IPS-20b (cell line): Measurements from ENCODE around the gene NRROS.
A peak's percentile ranks its signal among the peaks of the same experiment; 100 is the strongest.

ENCODE experiments used
- H3K27ac ChIP-seq: one replicate; pipeline ENCODE4 v1.5.1; 2013; ENCODE audit warnings: low read length
- H3K27me3 ChIP-seq: 2 replicates; pipeline ENCODE4 v1.6.1; 2013; ENCODE audit warnings: mild to moderate bottlenecking, low read length, inconsistent platforms; ENCODE audit not compliant: insufficient read depth
- H3K36me3 ChIP-seq: 2 replicates; pipeline ENCODE4 v1.6.1; 2013; ENCODE audit warnings: low read depth, mild to moderate bottlenecking, inconsistent platforms, low read length, moderate library complexity; ENCODE audit not compliant: insufficient read depth
- H3K4me1 ChIP-seq: 2 replicates; pipeline ENCODE4 v1.6.1; 2013; ENCODE audit warnings: mild to moderate bottlenecking, control low read depth, inconsistent platforms, low read length, moderate library complexity; ENCODE audit not compliant: insufficient read depth
- H3K4me3 ChIP-seq: 2 replicates; pipeline ENCODE4 v1.5.1; 2013; ENCODE audit warnings: mild to moderate bottlenecking, low read length, inconsistent platforms
- H3K9ac ChIP-seq: 2 replicates; pipeline ENCODE4 v1.6.1; 2013; ENCODE audit warnings: low read depth, mild to moderate bottlenecking, inconsistent platforms, low read length, moderate library complexity
- H3K9me3 ChIP-seq: 2 replicates; pipeline ENCODE4 v1.6.1; 2013; ENCODE audit warnings: mild to moderate bottlenecking, low read depth, low read length, inconsistent platforms; ENCODE audit not compliant: insufficient read depth

The NRROS gene

GRCh38 chr3:196666001-196666867 lies 26.7 kb downstream of the NRROS start:
- Histone ChIP-seq H3K9ac (peak overlapping the region; percentile 35; the same call in 1 of the 2 replicates), H3K36me3 (no peaks in the 10 kb centered on the region), H3K27ac (peak overlapping the region; percentile 23)

GRCh38 chr3:196667056-196667825 lies 27.7 kb downstream of the NRROS start:
- no peaks in the 10 kb centered on the region for H3K36me3 ChIP-seq
- peaks cover 10% of the 10 kb centered on the region; the same call in 1 of the 2 replicates for H3K4me1 ChIP-seq
- H3K27me3 ChIP-seq, result no peaks in the 10 kb centered on the region
- H3K4me3 ChIP-seq, result no peak overlapping the region
- H3K27ac ChIP-seq, result no peak overlapping the region
- no peaks in the 10 kb centered on the region for H3K9me3 ChIP-seq
- no peak overlapping the region for H3K9ac ChIP-seq

More at GRCh38 chr3:196666001-196666867, 26.7 kb downstream of the NRROS start:
- peak overlapping the region; percentile 20; the same call in 1 of the 2 replicates for H3K4me3 ChIP-seq
- no peaks in the 10 kb centered on the region for H3K9me3 ChIP-seq
- H3K4me1 ChIP-seq, result peaks cover 10% of the 10 kb centered on the region; the same call in 1 of the 2 replicates
- no peaks in the 10 kb centered on the region for H3K27me3 ChIP-seq

- H3K9ac ChIP-seq, result no peak overlapping the region
These were observed 30.8 kb downstream of the NRROS start for GRCh38 chr3:196670339-196670738.

GRCh38 chr3:196673632-196674031 lies 34.1 kb downstream of the NRROS start:
- no peaks in the 10 kb centered on the region for H3K4me1 ChIP-seq
- no peak overlapping the region for H3K4me3 ChIP-seq
- H3K27me3 ChIP-seq, result no peaks in the 10 kb centered on the region
- no peak overlapping the region for H3K9ac ChIP-seq
- no peak overlapping the region for H3K27ac ChIP-seq
- no peaks in the 10 kb centered on the region for H3K9me3 ChIP-seq
- no peaks in the 10 kb centered on the region for H3K36me3 ChIP-seq

More at GRCh38 chr3:196670339-196670738, 30.8 kb downstream of the NRROS start:
- Histone ChIP-seq H3K4me3 (no peak overlapping the region), H3K27ac (no peak overlapping the region), H3K9me3 (no peaks in the 10 kb centered on the region), H3K36me3 (no peaks in the 10 kb centered on the region), H3K27me3 (no peaks in the 10 kb centered on the region), H3K4me1 (peaks cover 6% of the 10 kb centered on the region; the same call in 1 of the 2 replicates)

GRCh38 chr3:196677353-196677752 lies 37.9 kb downstream of the NRROS start:
- H3K27me3 ChIP-seq, result no peaks in the 10 kb centered on the region
- H3K36me3 ChIP-seq, result no peaks in the 10 kb centered on the region
- no peak overlapping the region for H3K27ac ChIP-seq
- no peak overlapping the region for H3K9ac ChIP-seq
- H3K4me3 ChIP-seq, result no peak overlapping the region
- no peaks in the 10 kb centered on the region for H3K9me3 ChIP-seq
- no peaks in the 10 kb centered on the region for H3K4me1 ChIP-seq

- H3K9me3 ChIP-seq, result no peaks in the 10 kb centered on the region
- no peaks in the 10 kb centered on the region for H3K36me3 ChIP-seq
- H3K27me3 ChIP-seq, result no peaks in the 10 kb centered on the region
- H3K27ac ChIP-seq, result no peak overlapping the region
- no peaks in the 10 kb centered on the region for H3K4me1 ChIP-seq
- no peak overlapping the region for H3K4me3 ChIP-seq
- no peak overlapping the region for H3K9ac ChIP-seq
These were observed 38.4 kb downstream of the NRROS start for GRCh38 chr3:196677931-196678330.

GRCh38 chr3:196684548-196685407 lies 45.3 kb downstream of the NRROS start:
- no peaks in the 10 kb centered on the region for H3K9me3 ChIP-seq
- H3K4me1 ChIP-seq, result no peaks in the 10 kb centered on the region; the same call in 1 of the 2 replicates
- H3K27me3 ChIP-seq, result no peaks in the 10 kb centered on the region
- no peak overlapping the region for H3K27ac ChIP-seq
- no peak overlapping the region; the same call in 1 of the 2 replicates for H3K9ac ChIP-seq
- H3K36me3 ChIP-seq, result no peaks in the 10 kb centered on the region
- H3K4me3 ChIP-seq, result no peak overlapping the region

- H3K4me1 ChIP-seq, result no peaks in the 10 kb centered on the region; the same call in 1 of the 2 replicates
- no peak overlapping the region for H3K9ac ChIP-seq
- no peak overlapping the region for H3K27ac ChIP-seq
These were observed 46.9 kb downstream of the NRROS start for GRCh38 chr3:196686436-196686835.

GRCh38 chr3:196688349-196688748 lies 48.9 kb downstream of the NRROS start:
- Histone ChIP-seq H3K9ac (no peak overlapping the region), H3K9me3 (no peaks in the 10 kb centered on the region), H3K27me3 (no peaks in the 10 kb centered on the region), H3K27ac (no peak overlapping the region), H3K36me3 (no peaks in the 10 kb centered on the region), H3K4me1 (no peaks in the 10 kb centered on the region; the same call in 1 of the 2 replicates), H3K4me3 (no peak overlapping the region)

More at GRCh38 chr3:196686436-196686835, 46.9 kb downstream of the NRROS start:
- Histone ChIP-seq H3K4me3 (no peak overlapping the region), H3K27me3 (no peaks in the 10 kb centered on the region), H3K9me3 (no peaks in the 10 kb centered on the region), H3K36me3 (no peaks in the 10 kb centered on the region)

- H3K9ac ChIP-seq, result no peak overlapping the region
- no peaks in the 10 kb centered on the region for H3K27me3 ChIP-seq
- H3K27ac ChIP-seq, result no peak overlapping the region
- H3K4me1 ChIP-seq, result no peaks in the 10 kb centered on the region; the same call in 1 of the 2 replicates
- H3K36me3 ChIP-seq, result no peaks in the 10 kb centered on the region
- H3K9me3 ChIP-seq, result no peaks in the 10 kb centered on the region
- H3K4me3 ChIP-seq, result no peak overlapping the region
These were observed 50.6 kb downstream of the NRROS start for GRCh38 chr3:196689941-196690660.
